K562 (cell line): ENCODE measurements around the gene PARK7. TPM values are rescaled to one million over a fixed set of nuclear protein-coding genes. Genes with fewer than 3 reads are reported as not detected.

Experiments
- EP400 ChIP-seq: fragments of 450-650 bp; IDR thresholded peaks from 2 replicates; pipeline ENCODE4 v1.6.1; 2017; ENCODE audit warnings: antibody characterized with exemption, mild to moderate bottlenecking, moderate library complexity
- polyA plus RNA-seq, 8 experiments: library from polyadenylated mRNA; depleted of rRNA in 4 of 8; stranded (reverse) in 5 of 8; unstranded in 3 of 8; fragments of >200 nt; fragmentation: Nextera tagmentation in 2 of 8; fragmentation: Illumina TruSeq in 1 of 8; extraction: Ambion mirVana in 2 of 8; extraction: Trizol in 1 of 8; gene quantifications; 2 replicates each; pipeline versions ENCODE4 v1.2.1 to v1.2.3, GENCODE V29; 2011 to 2014; ENCODE audit warnings: inconsistent platforms in 1 of 8, missing spikeins in 1 of 8
- total RNA-seq, 7 experiments: library from RNA; depleted of rRNA in 6 of 7; stranded (reverse); fragments of >200 nt in 6 of 7; fragmentation: Illumina TruSeq in 2 of 7; extraction: Trizol in 2 of 7; gene quantifications; 2 replicates each; pipeline versions ENCODE4 v1.2.1 to v1.2.3, GENCODE V29; 2011 to 2021; ENCODE audit warnings: low replicate concordance in 1 of 7
- TF ChIP-seq, protein P1 (sequence below): fragments of 450-650 bp; formaldehyde crosslinking; IDR thresholded peaks from 2 replicates; pipeline ENCODE4 v1.4.0; 2020; ENCODE audit warnings: mild to moderate bottlenecking, moderate library complexity
- TF ChIP-seq, protein P2 (sequence below), 2 experiments: fragments of 450-650 bp; formaldehyde crosslinking in 1 of 2; IDR thresholded peaks; 2 replicates each; pipeline versions ENCODE4 v1.4.0 to v1.6.1; 2014 to 2020; ENCODE audit warnings: mild to moderate bottlenecking in 2 of 2, borderline replicate concordance in 1 of 2, low read depth in 1 of 2

PARK7 gene
- total and polyA plus RNA-seq, 9 of the 15 experiments (the other 6 are each of a cell fraction or from before 2014, with no cell fraction given): 374 to 1,298 (median 484) TPM

DNA sequence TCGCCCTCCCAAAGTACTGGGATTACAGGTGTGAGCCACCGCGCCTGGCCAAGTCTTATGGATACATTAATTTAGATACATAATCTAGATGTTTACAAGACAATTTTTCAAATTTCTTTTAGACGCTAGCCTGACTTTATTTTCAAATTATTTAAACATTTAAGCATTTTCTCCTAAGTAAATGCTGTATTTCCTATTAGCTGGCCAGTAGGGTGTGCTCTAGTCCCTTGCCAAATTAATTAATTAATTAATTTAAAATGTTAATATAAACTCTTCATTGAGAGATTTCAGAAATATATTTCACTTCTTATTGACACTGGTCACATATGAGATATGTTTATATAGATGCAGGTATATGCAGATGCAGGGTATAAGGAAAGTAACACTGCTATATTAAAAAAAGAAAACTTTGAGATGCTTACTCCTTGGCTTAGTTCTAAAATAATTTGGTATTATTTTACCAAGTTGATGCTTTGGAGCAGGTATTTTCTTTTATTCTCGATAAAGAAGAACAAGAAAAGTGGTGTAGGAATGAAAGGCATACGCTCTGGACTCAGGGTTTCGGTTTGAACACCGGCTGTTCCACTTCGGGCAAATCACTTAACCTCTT, 69.8 kb downstream of the PARK7 start (continued):
- TF ChIP-seq, protein P1, sequence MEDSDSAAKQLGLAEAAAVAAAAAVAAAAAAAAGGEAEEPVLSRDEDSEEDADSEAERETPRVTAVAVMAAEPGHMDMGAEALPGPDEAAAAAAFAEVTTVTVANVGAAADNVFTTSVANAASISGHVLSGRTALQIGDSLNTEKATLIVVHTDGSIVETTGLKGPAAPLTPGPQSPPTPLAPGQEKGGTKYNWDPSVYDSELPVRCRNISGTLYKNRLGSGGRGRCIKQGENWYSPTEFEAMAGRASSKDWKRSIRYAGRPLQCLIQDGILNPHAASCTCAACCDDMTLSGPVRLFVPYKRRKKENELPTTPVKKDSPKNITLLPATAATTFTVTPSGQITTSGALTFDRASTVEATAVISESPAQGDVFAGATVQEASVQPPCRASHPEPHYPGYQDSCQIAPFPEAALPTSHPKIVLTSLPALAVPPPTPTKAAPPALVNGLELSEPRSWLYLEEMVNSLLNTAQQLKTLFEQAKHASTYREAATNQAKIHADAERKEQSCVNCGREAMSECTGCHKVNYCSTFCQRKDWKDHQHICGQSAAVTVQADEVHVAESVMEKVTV (CRISPR knock-in tag): peak; percentile 90
- TF ChIP-seq EP400: no peak
- TF ChIP-seq, protein P2, sequence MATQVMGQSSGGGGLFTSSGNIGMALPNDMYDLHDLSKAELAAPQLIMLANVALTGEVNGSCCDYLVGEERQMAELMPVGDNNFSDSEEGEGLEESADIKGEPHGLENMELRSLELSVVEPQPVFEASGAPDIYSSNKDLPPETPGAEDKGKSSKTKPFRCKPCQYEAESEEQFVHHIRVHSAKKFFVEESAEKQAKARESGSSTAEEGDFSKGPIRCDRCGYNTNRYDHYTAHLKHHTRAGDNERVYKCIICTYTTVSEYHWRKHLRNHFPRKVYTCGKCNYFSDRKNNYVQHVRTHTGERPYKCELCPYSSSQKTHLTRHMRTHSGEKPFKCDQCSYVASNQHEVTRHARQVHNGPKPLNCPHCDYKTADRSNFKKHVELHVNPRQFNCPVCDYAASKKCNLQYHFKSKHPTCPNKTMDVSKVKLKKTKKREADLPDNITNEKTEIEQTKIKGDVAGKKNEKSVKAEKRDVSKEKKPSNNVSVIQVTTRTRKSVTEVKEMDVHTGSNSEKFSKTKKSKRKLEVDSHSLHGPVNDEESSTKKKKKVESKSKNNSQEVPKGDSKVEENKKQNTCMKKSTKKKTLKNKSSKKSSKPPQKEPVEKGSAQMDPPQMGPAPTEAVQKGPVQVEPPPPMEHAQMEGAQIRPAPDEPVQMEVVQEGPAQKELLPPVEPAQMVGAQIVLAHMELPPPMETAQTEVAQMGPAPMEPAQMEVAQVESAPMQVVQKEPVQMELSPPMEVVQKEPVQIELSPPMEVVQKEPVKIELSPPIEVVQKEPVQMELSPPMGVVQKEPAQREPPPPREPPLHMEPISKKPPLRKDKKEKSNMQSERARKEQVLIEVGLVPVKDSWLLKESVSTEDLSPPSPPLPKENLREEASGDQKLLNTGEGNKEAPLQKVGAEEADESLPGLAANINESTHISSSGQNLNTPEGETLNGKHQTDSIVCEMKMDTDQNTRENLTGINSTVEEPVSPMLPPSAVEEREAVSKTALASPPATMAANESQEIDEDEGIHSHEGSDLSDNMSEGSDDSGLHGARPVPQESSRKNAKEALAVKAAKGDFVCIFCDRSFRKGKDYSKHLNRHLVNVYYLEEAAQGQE (IDR thresholded peaks at IDR 0.05; ENCODE audit: borderline replicate concordance): peak; percentile 70
- TF ChIP-seq, protein P2 (CRISPR knock-in tag; IDR thresholded peaks at IDR 0.05; ENCODE audit: low read depth): no peak
- TF ChIP-seq, all 486 proteins: peak for 7
